K562 (cell line): ENCODE results near the gene HAGHL. TPM values are rescaled to one million over a fixed set of nuclear protein-coding genes. Genes with fewer than 3 reads are reported as not detected.

Experiments
- ARID2 ChIP-seq: fragments of 450-650 bp; IDR thresholded peaks from 2 replicates; pipeline ENCODE4 v1.6.1; 2017; ENCODE audit warnings: antibody characterized with exemption, mild to moderate bottlenecking
- BHLHE40 ChIP-seq: IDR thresholded peaks from 2 replicates; pipeline ENCODE4 v1.6.1; 2011; ENCODE audit warnings: low read length, improper control_type of control experiment
- BRCA1 ChIP-seq, 2 experiments: fragments of 450-650 bp in 1 of 2; sonication (generic) in 1 of 2; formaldehyde crosslinking in 1 of 2; IDR thresholded peaks; 2 replicates each; pipeline versions ENCODE4 v1.5.0 to v1.6.1; 2017 to 2020; ENCODE audit warnings: mild to moderate bottlenecking in 1 of 2, missing genetic modification reagents in 1 of 2
- CCNT2 ChIP-seq: IDR thresholded peaks from 2 replicates; pipeline ENCODE4 v1.6.1; 2011; ENCODE audit warnings: borderline replicate concordance, low read depth, mild to moderate bottlenecking, moderate library complexity, mixed read lengths, low read length; ENCODE audit not compliant: insufficient read length; ENCODE audit errors: extremely low read depth
- COPS2 ChIP-seq: fragments of 450-650 bp; conservative IDR thresholded peaks from 2 replicates; pipeline ENCODE4 v1.6.1; 2016; ENCODE audit warnings: mild to moderate bottlenecking, moderate library complexity
- CTCFL ChIP-seq: IDR thresholded peaks from 2 replicates; pipeline ENCODE4 v1.6.1; 2011; ENCODE audit warnings: borderline replicate concordance, low read depth, mild to moderate bottlenecking, moderate library complexity, low read length; ENCODE audit not compliant: insufficient read depth, poor library complexity, severe bottlenecking
- GABPA ChIP-seq: fragments of 200-800 bp; sonication (Bioruptor generic); conservative IDR thresholded peaks from 2 replicates; pipeline ENCODE4 v1.6.1; 2016; ENCODE audit warnings: low read depth, missing genetic modification characterization, missing compliant biosample characterization
- HMG20A ChIP-seq: fragments of 450-650 bp; formaldehyde crosslinking; conservative IDR thresholded peaks from 2 replicates; pipeline ENCODE4 v1.4.0; 2020; ENCODE audit warnings: mild to moderate bottlenecking, mixed read lengths
- KHSRP ChIP-seq: fragments of 450-650 bp; IDR thresholded peaks from 2 replicates; pipeline ENCODE4 v1.6.1; 2017
- LCOR ChIP-seq: sonication (generic); formaldehyde crosslinking; IDR thresholded peaks from 2 replicates; pipeline ENCODE4 v1.8.0; 2022; ENCODE audit warnings: mild to moderate bottlenecking, missing genetic modification reagents
- MECOM ChIP-seq: fragments of 250-450 bp; sonication (Bioruptor Pico); IDR thresholded peaks from 2 replicates; pipeline ENCODE4 v1.8.0; 2022; ENCODE audit warnings: inconsistent platforms
- MIER1 ChIP-seq: fragments of 450-650 bp; IDR thresholded peaks from 2 replicates; pipeline ENCODE4 v1.6.1; 2016; ENCODE audit warnings: antibody characterized with exemption, mild to moderate bottlenecking, low read depth
- MTA1 ChIP-seq: fragments of 450-650 bp; IDR thresholded peaks from 2 replicates; pipeline ENCODE4 v1.6.1; 2017; ENCODE audit warnings: borderline replicate concordance
- NR1H2 ChIP-seq: sonication (generic); formaldehyde crosslinking; IDR thresholded peaks from 2 replicates; pipeline ENCODE4 v1.4.0; 2020; ENCODE audit warnings: mild to moderate bottlenecking, missing genetic modification reagents
- PRDM10 ChIP-seq: fragments of 450-650 bp; IDR thresholded peaks from 2 replicates; pipeline ENCODE4 v1.6.1; 2018; ENCODE audit not compliant: partially characterized antibody
- PURB ChIP-seq: sonication (generic); formaldehyde crosslinking; IDR thresholded peaks from 2 replicates; pipeline ENCODE4 v1.9.0; 2021; ENCODE audit warnings: low read depth, mild to moderate bottlenecking, missing genetic modification reagents
- RCOR1 ChIP-seq, 2 experiments: IDR thresholded peaks; 2 replicates each; pipeline ENCODE4 v1.6.1; 2012; ENCODE audit warnings: low read depth in 2 of 2, low read length in 2 of 2, borderline replicate concordance in 1 of 2, improper control_type of control experiment in 1 of 2
- SIN3B ChIP-seq: fragments of 450-650 bp; IDR thresholded peaks from 2 replicates; pipeline ENCODE4 v1.6.1; 2017; ENCODE audit warnings: low read depth, mild to moderate bottlenecking, moderate library complexity
- TBP ChIP-seq: optimal IDR thresholded peaks from 2 replicates; pipeline ENCODE3; 2011; ENCODE audit warnings: low read depth, low read length, improper control_type of control experiment
- TCF7 ChIP-seq: sonication (generic); IDR thresholded peaks from 2 replicates; pipeline ENCODE4 v1.6.1; 2016; ENCODE audit warnings: antibody characterized with exemption, borderline replicate concordance
- ZFP30 ChIP-seq: fragments of 250-450 bp; sonication (Bioruptor Pico); IDR thresholded peaks from 2 replicates; pipeline ENCODE4 v1.8.0; 2022; ENCODE audit warnings: moderate library complexity, mild to moderate bottlenecking, inconsistent platforms, borderline replicate concordance
- ZKSCAN3 ChIP-seq: fragments of 250-450 bp; sonication (Bioruptor Pico); IDR thresholded peaks from 2 replicates; pipeline ENCODE4 v1.4.0; 2020
- ZNF174 ChIP-seq: fragments of 250-450 bp; sonication (Bioruptor Pico); IDR thresholded peaks from 2 replicates; pipeline ENCODE4 v1.4.0; 2020; ENCODE audit warnings: mild to moderate bottlenecking
- ZNF274 ChIP-seq: IDR thresholded peaks from 2 replicates; pipeline ENCODE4 v1.6.1; 2011; ENCODE audit warnings: low read depth, mild to moderate bottlenecking, low read length, moderate library complexity, borderline replicate concordance
- polyA plus RNA-seq, 8 experiments: library from polyadenylated mRNA; depleted of rRNA in 4 of 8; stranded (reverse) in 5 of 8; unstranded in 3 of 8; fragments of >200 nt; fragmentation: Nextera tagmentation in 2 of 8; fragmentation: Illumina TruSeq in 1 of 8; extraction: Ambion mirVana in 2 of 8; extraction: Trizol in 1 of 8; gene quantifications; 2 replicates each; pipeline versions ENCODE4 v1.2.1 to v1.2.3, GENCODE V29; 2011 to 2014; ENCODE audit warnings: inconsistent platforms in 1 of 8, missing spikeins in 1 of 8
- total RNA-seq, 7 experiments: library from RNA; depleted of rRNA in 6 of 7; stranded (reverse); fragments of >200 nt in 6 of 7; fragmentation: Illumina TruSeq in 2 of 7; extraction: Trizol in 2 of 7; gene quantifications; 2 replicates each; pipeline versions ENCODE4 v1.2.1 to v1.2.3, GENCODE V29; 2011 to 2021; ENCODE audit warnings: low replicate concordance in 1 of 7

HAGHL gene
- total and polyA plus RNA-seq, 9 of the 15 experiments (the other 6 are each of a cell fraction or from before 2014, with no cell fraction given): 0.31 to 83.4 (median 20.7) TPM

- TF ChIP-seq MTA1: no peak
- TF ChIP-seq BHLHE40: no peak
- no peak for TF ChIP-seq ZFP30 (CRISPR knock-in tag)
- TF ChIP-seq PRDM10: no peak
- TF ChIP-seq NR1H2: no peak
- TF ChIP-seq ZNF274: no peak
- 0 out of 2 replicates have a peak, but pooled peaks have one; percentile 29 for TF ChIP-seq LCOR (CRISPR knock-in tag)
- TF ChIP-seq TBP: no peak
- no peak for TF ChIP-seq KHSRP
- TF ChIP-seq RCOR1 (IDR thresholded peaks at IDR 0.05; ENCODE audit: borderline replicate concordance in 1 of 2, low read depth in 2 of 2, low read length in 2 of 2): peak; percentile 16 to 34; a peak in 1 of 4 replicates
- no peak for TF ChIP-seq HMG20A (CRISPR knock-in tag)
- no peak for TF ChIP-seq BRCA1 (IDR thresholded peaks at IDR 0.05)
- TF ChIP-seq BRCA1 (CRISPR knock-in tag; IDR thresholded peaks at IDR 0.05): no peak
- no peak for TF ChIP-seq ZKSCAN3 (CRISPR knock-in tag)
- no peak for TF ChIP-seq CCNT2
- no peak for TF ChIP-seq COPS2
- TF ChIP-seq MECOM: no peak
- TF ChIP-seq ARID2: peak; percentile 24; the same call in 1 of the 2 replicates
- TF ChIP-seq TCF7: no peak
- no peak for TF ChIP-seq PURB (CRISPR knock-in tag)
- TF ChIP-seq ZNF174 (CRISPR knock-in tag): no peak
- TF ChIP-seq MIER1: no peak
- TF ChIP-seq CTCFL: peak; percentile 61
- no peak for TF ChIP-seq GABPA
- TF ChIP-seq SIN3B: no peak
Measured at GRCh38 chr16:711548-712320, 15.2 kb upstream of the HAGHL start (continued).
